ENCODE data around the gene PLBD2. TPM values are rescaled to one million over a fixed set of nuclear protein-coding genes. Genes with fewer than 3 reads are reported as not detected.

Gene PLBD2
- total RNA-seq, 3 donors from 2014 or later, result 14.3 to 27.8 (median 25.9) TPM

- H3K4me1 ChIP-seq (ENCODE audit: low read depth), result no peaks in the 10 kb centered on the region
- intact Hi-C loops (cut with DNase I, micrococcal nuclease), result no loop called here
- no peak overlapping the region for H3K4me3 ChIP-seq
- no peaks in the 10 kb centered on the region for H3K36me3 ChIP-seq (ENCODE audit: low read depth)
- ATAC-seq (no peak), DNase-seq (no peak)
- H3K9me3 ChIP-seq, result no peaks in the 10 kb centered on the region
- TF ChIP-seq CTCF (IDR thresholded peaks at IDR 0.05), result no peak
These were observed 9.9 kb downstream of the PLBD2 start for GRCh38 chr12:113368331-113368730.

GRCh38 chr12:113369391-113369985 lies 11.1 kb downstream of the PLBD2 start:
- ATAC-seq (no peak), DNase-seq (no peak)
- Histone ChIP-seq H3K36me3 (ENCODE audit: low read depth) (no peaks in the 10 kb centered on the region), H3K4me3 (no peak overlapping the region), H3K4me1 (ENCODE audit: low read depth) (no peaks in the 10 kb centered on the region), H3K9me3 (no peaks in the 10 kb centered on the region)
- intact Hi-C loops (cut with DNase I, micrococcal nuclease), result no loop called here
- no peak for TF ChIP-seq CTCF (IDR thresholded peaks at IDR 0.05)

GRCh38 chr12:113370923-113371682 lies 12.7 kb downstream of the PLBD2 start:
- H3K9me3 ChIP-seq, result no peaks in the 10 kb centered on the region
- DNase-seq (no peak), ATAC-seq (no peak)
- H3K4me3 ChIP-seq, result no peak overlapping the region
- no peaks in the 10 kb centered on the region for H3K4me1 ChIP-seq (ENCODE audit: low read depth)
- TF ChIP-seq CTCF (IDR thresholded peaks at IDR 0.05), result no peak
- intact Hi-C loops (cut with DNase I, micrococcal nuclease), result no loop called here
- no peaks in the 10 kb centered on the region for H3K36me3 ChIP-seq (ENCODE audit: low read depth)

- Histone ChIP-seq H3K9me3 (no peaks in the 10 kb centered on the region), H3K4me1 (ENCODE audit: low read depth) (no peaks in the 10 kb centered on the region), H3K4me3 (no peak overlapping the region), H3K36me3 (ENCODE audit: low read depth) (no peaks in the 10 kb centered on the region)
- ATAC-seq (no peak), DNase-seq (no peak)
- intact Hi-C loops (cut with DNase I, micrococcal nuclease), result no loop called here
- TF ChIP-seq CTCF (IDR thresholded peaks at IDR 0.05), result no peak
These were observed 13.4 kb downstream of the PLBD2 start for GRCh38 chr12:113371808-113372207.

GRCh38 chr12:113372371-113372770 lies 14.0 kb downstream of the PLBD2 start:
- Histone ChIP-seq H3K4me3 (no peak overlapping the region), H3K9me3 (no peaks in the 10 kb centered on the region), H3K36me3 (ENCODE audit: low read depth) (no peaks in the 10 kb centered on the region), H3K4me1 (ENCODE audit: low read depth) (no peaks in the 10 kb centered on the region)
- no peak for DNase-seq
- no peak for TF ChIP-seq CTCF (IDR thresholded peaks at IDR 0.05)
- no peak for ATAC-seq
- intact Hi-C loops (cut with DNase I, micrococcal nuclease), result no loop called here

Data from mucosa of descending colon (tissue), 3 donors.